Astrocyte of the spinal cord (primary cell): Measurements from ENCODE around the gene RPL23.
A peak's percentile ranks its signal among the peaks of the same experiment; 100 is the strongest.

Experiments
- DNase-seq: peaks from one replicate; pipeline ENCODE4 v3.0.0; 2011; ENCODE audit warnings: low read depth, low spot score
- H3K4me3 ChIP-seq: 2 replicates; pipeline ENCODE4 v1.5.1; 2011; ENCODE audit warnings: low read depth, mild to moderate bottlenecking, low read length, moderate library complexity
- CTCF ChIP-seq: IDR thresholded peaks from 2 replicates; pipeline ENCODE4 v1.5.1; 2012; ENCODE audit warnings: low read depth, mild to moderate bottlenecking, low read length, inconsistent platforms
- in situ Hi-C: cut with HindIII; loops from 2 replicates; pipeline ENCODE4 v1.10.0; 2017; ENCODE audit warnings: low sequenced_read_pairs

RPL23 gene

GRCh38 chr17:38871247-38872015 is 17.9 kb upstream of the RPL23 start:
- DNase-seq: peak; percentile 75
- peak; percentile 16 for TF ChIP-seq CTCF
- peak overlapping the region; percentile 97 for H3K4me3 ChIP-seq
- in situ Hi-C loops: no loop called here

- no peak for TF ChIP-seq CTCF
- DNase-seq: peak; percentile 42
- peak overlapping the region; percentile 97 for H3K4me3 ChIP-seq
- in situ Hi-C loops: no loop called here
Observed at GRCh38 chr17:38870259-38871165, 17.0 kb upstream of the RPL23 start.

- H3K4me3 ChIP-seq: peak within 1 kb of the TSS; percentile 97
- no peak for TF ChIP-seq CTCF
- peak; percentile 91 for DNase-seq
- in situ Hi-C loops: no loop called here
Observed at GRCh38 chr17:38869526-38870258, 16.2 kb upstream of the RPL23 start, which contains the start of gene LASP1. TSS of gene LASP1 (plus strand) at chr17:38870058. CDS start at chr17:38870190, 132 bp downstream.

- in situ Hi-C loops: no loop called here
- peak overlapping the region; percentile 97 for H3K4me3 ChIP-seq
- TF ChIP-seq CTCF: peak; percentile 42
- peak; percentile 91 for DNase-seq
Observed at GRCh38 chr17:38868817-38869525, 15.4 kb upstream of the RPL23 start.

GRCh38 chr17:38867968-38868816 is 14.7 kb upstream of the RPL23 start:
- DNase-seq: no peak
- peak overlapping the region; percentile 97 for H3K4me3 ChIP-seq
- no peak for TF ChIP-seq CTCF
- in situ Hi-C loops: no loop called here
